ENCODE results near the gene PLCG1. TPM values are rescaled to one million over a fixed set of nuclear protein-coding genes. Genes with fewer than 3 reads are reported as not detected.

PLCG1 gene
- total and polyA plus RNA-seq, 2 of the 8 experiments (the other 6 are each of a cell fraction or from before 2014, with no cell fraction given) = 103 to 154 TPM

- Histone ChIP-seq H2BK20ac (ENCODE audit: low read length) (no peak overlapping the region), H3K14ac (ENCODE audit: insufficient read length) (no peak overlapping the region), H4K20me1 (replicated peaks in 1 of 2; ENCODE audit: control insufficient read depth in 1 of 2, insufficient read depth in 2 of 2, low read length in 2 of 2) (peaks cover 0 to 1% of the 10 kb centered on the region in 2 experiments), H4K91ac (replicated peaks; ENCODE audit: insufficient read length, low read length) (no peak overlapping the region), H2AK5ac (ENCODE audit: low read depth, low read length) (no peak overlapping the region), H3K27me3 (replicated peaks in 1 of 4; ENCODE audit: control insufficient read depth in 3 of 4, extremely low read depth in 1 of 4, insufficient read depth in 3 of 4, low read length in 3 of 4) (no peaks in the 10 kb centered on the region), H3K79me1 (ENCODE audit: low read depth, low read length) (no peaks in the 10 kb centered on the region), H2BK120ac (replicated peaks; ENCODE audit: low read depth, low read length) (no peak overlapping the region), H2AFZ (ENCODE audit: low read length) (no peak overlapping the region), H3K56ac (replicated peaks; ENCODE audit: insufficient read length, low read depth, low read length) (no peak overlapping the region), H4K5ac (ENCODE audit: insufficient read length, low read depth, low read length) (no peak overlapping the region), H3K4me1 (replicated peaks in 1 of 4; ENCODE audit: control insufficient read depth in 3 of 4, insufficient read depth in 4 of 4, low read length in 3 of 4) (no peaks in the 10 kb centered on the region), H3K27ac (ENCODE audit: low read depth, low read length) (no peak overlapping the region), H3K23ac (ENCODE audit: insufficient read length) (no peak overlapping the region), H3K4me3 (ENCODE audit: extremely low read depth in 1 of 4, insufficient read depth in 2 of 4, low read depth in 3 of 4, low read length in 4 of 4) (no peak overlapping the region), H3K9ac (replicated peaks in 1 of 4; ENCODE audit: extremely low read depth in 1 of 4, low read depth in 3 of 4, low read length in 3 of 4) (no peak overlapping the region), H3K23me2 (ENCODE audit: low read depth, low read length) (no peaks in the 10 kb centered on the region), H3K18ac (ENCODE audit: extremely low read depth, low read length) (no peak overlapping the region), H4K8ac (ENCODE audit: extremely low read depth, insufficient read depth, low read length) (no peak overlapping the region), H3K36me3 (ENCODE audit: control insufficient read depth in 2 of 4, insufficient read depth in 4 of 4, low read length in 3 of 4) (peaks cover 35 to 92% (median 72%) of the 10 kb centered on the region in 4 experiments), H2BK15ac (ENCODE audit: low read length) (no peak overlapping the region), H2BK5ac (ENCODE audit: low read depth, low read length) (no peak overlapping the region), H3K9me3 (ENCODE audit: insufficient read depth in 2 of 2, low read depth in 1 of 2, low read length in 1 of 2) (no peaks in the 10 kb centered on the region), H3K4ac (replicated peaks; ENCODE audit: insufficient read length, low read depth, low read length) (no peak overlapping the region), H3K79me2 (ENCODE audit: control insufficient read depth in 1 of 2, insufficient read depth in 2 of 2, low read length in 2 of 2) (no peaks in the 10 kb centered on the region), H2BK12ac (ENCODE audit: low read depth, low read length) (no peak overlapping the region), H3K4me2 (ENCODE audit: insufficient read depth in 1 of 2, low read depth in 2 of 2, low read length in 2 of 2) (no peak overlapping the region)
- CTCF ChIA-PET (ENCODE audit: partially characterized antibody) = interaction anchor here (0.6 to 1.5 kb wide), 2 partner anchors 14 to 127 kb away, joined by 3 read pairs; no protein-coding TSS in a partner anchor
- 91% methylated on average over 6 of the region's 6 CpGs; no CpG with 5 or more reads in 1 of the 2 experiments for WGBS, 2 experiments (ENCODE audit: extremely low coverage in 1 of 2, insufficient coverage in 1 of 2, insufficient read length in 1 of 2, insufficient replicate concordance in 2 of 2, low coverage in 1 of 2, low lambda C conversion rate in 2 of 2, missing lambda C conversion rate in 1 of 2)
- DNase-seq (ENCODE audit: low read depth in 1 of 2, low spot score in 2 of 2) (no peak), FAIRE-seq (no peak)
- no peak for TF ChIP-seq KDM5A (IDR thresholded peaks at IDR 0.05; ENCODE audit: low read length)
- no peak for TF ChIP-seq POU5F1 (IDR thresholded peaks at IDR 0.05; ENCODE audit: low read depth, low read length)
- no peak for TF ChIP-seq RFX5 (IDR thresholded peaks at IDR 0.05; ENCODE audit: borderline replicate concordance, low read depth, low read length)
- no peak for TF ChIP-seq RNF2 (IDR thresholded peaks at IDR 0.05; ENCODE audit: borderline replicate concordance, low read depth, low read length, missing control alignments, poor library complexity, severe bottlenecking)
- TF ChIP-seq SP2 (IDR thresholded peaks at IDR 0.05; ENCODE audit: low read length) = no peak
- no peak for TF ChIP-seq NANOG (IDR thresholded peaks at IDR 0.05; ENCODE audit: insufficient read depth, low read depth, low read length, poor library complexity, severe bottlenecking)
- no peak for TF ChIP-seq E2F6 (IDR thresholded peaks at IDR 0.05)
- no peak for TF ChIP-seq EGR1 (IDR thresholded peaks at IDR 0.05; ENCODE audit: borderline replicate concordance, low read depth, low read length)
- TF ChIP-seq YY1 (IDR thresholded peaks at IDR 0.05; ENCODE audit: low read depth, low read length) = no peak
- TF ChIP-seq CHD2 (IDR thresholded peaks at IDR 0.05; ENCODE audit: low read length) = no peak
- POLR2A ChIA-PET (ENCODE audit: partially characterized antibody) = no interaction called here
Measured at GRCh38 chr20:41116282-41116956, 20.9 kb upstream of the PLCG1 start.
